NB4 (cell line): Measurements from ENCODE around the gene SLC6A18.

Experiments used
- CTCF ChIP-seq: IDR thresholded peaks from one replicate; pipeline ENCODE4 v1.5.1; 2012; ENCODE audit warnings: low read depth, low read length
- MYC ChIP-seq: IDR thresholded peaks from 2 replicates; pipeline ENCODE4 v1.6.1; 2011; ENCODE audit warnings: low read depth, low read length
- POLR2A ChIP-seq: IDR thresholded peaks from 2 replicates; pipeline ENCODE4 v1.6.1; 2011; ENCODE audit warnings: mild to moderate bottlenecking; ENCODE audit not compliant: insufficient read length; ENCODE audit errors: extremely low read depth
- TF ChIP-seq, protein P1 (sequence below): IDR thresholded peaks from 2 replicates; pipeline ENCODE4 v1.6.1; 2011; ENCODE audit warnings: low read depth, low read length

GRCh38 chr5:1291611-1292080 is 66.5 kb downstream of the SLC6A18 start:
- TF ChIP-seq CTCF (no peak), POLR2A (no peak), MYC (no peak)
- TF ChIP-seq, protein P1, sequence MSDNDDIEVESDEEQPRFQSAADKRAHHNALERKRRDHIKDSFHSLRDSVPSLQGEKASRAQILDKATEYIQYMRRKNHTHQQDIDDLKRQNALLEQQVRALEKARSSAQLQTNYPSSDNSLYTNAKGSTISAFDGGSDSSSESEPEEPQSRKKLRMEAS: no peak
